D721Med (cell line): ENCODE measurements around the gene RAB40C.

ENCODE experiments used
- DNase-seq: peaks from one replicate; pipeline ENCODE4 v3.0.0; 2011; ENCODE audit warnings: low spot score; ENCODE audit not compliant: insufficient read length
- FAIRE-seq: peaks from 2 replicates; lab custom pipeline; 2011; peaks lifted over from hg19 to GRCh38; lab: Jason Lieb, UNC
- TF ChIP-seq, protein P1 (sequence below): IDR thresholded peaks from 2 replicates; pipeline ENCODE4 v1.5.1; 2012; ENCODE audit warnings: mild to moderate bottlenecking, control low read depth; ENCODE audit not compliant: insufficient read depth; ENCODE audit errors: missing control alignments

Gene RAB40C

DNA sequence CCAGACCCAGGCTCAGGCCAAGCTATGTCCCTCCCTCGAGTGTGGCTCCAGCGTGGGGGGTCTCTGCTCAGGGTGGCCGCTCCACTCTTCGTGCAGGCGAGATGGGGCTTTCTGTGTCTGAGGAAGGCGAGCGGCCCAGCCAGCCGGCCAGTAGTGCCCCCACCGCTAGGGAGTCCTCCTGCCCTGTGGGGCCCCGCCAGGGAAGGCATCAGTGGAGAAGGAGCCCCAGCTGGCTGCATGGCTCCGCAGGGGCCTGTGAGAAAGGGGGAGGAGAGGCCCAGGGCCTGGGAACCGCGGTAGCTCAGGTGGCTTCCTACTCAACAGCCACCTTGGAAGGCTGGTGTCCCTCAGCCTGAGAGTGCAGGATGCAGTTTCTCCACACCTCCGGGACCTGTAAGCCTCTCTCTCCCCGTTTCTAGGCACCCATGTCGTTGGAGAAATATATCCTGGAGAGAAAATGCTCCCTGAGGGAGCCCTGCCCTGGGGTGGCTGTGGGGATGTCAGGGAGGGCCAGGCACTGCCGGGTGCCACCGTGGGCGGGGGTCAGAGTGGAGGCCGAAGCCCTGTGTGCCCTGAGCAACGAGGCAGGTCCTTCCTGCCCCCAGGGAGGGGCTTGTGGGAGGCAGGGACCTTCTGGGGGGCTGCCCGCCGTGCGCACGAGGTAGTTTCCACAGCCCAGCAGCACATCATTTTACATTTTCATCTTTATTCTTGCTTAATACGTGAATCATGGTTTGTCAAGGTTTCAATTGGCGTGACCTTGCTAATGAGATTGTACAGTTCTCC is 16.8 kb upstream of the RAB40C start:
- TF ChIP-seq, protein P1, sequence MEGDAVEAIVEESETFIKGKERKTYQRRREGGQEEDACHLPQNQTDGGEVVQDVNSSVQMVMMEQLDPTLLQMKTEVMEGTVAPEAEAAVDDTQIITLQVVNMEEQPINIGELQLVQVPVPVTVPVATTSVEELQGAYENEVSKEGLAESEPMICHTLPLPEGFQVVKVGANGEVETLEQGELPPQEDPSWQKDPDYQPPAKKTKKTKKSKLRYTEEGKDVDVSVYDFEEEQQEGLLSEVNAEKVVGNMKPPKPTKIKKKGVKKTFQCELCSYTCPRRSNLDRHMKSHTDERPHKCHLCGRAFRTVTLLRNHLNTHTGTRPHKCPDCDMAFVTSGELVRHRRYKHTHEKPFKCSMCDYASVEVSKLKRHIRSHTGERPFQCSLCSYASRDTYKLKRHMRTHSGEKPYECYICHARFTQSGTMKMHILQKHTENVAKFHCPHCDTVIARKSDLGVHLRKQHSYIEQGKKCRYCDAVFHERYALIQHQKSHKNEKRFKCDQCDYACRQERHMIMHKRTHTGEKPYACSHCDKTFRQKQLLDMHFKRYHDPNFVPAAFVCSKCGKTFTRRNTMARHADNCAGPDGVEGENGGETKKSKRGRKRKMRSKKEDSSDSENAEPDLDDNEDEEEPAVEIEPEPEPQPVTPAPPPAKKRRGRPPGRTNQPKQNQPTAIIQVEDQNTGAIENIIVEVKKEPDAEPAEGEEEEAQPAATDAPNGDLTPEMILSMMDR, result no peak
- DNase-seq (no peak), FAIRE-seq (no peak)

GRCh38 chr16:574021-574760 is 15.7 kb upstream of the RAB40C start:
- DNase-seq (no peak), FAIRE-seq (no peak)
- TF ChIP-seq, protein P1, result no peak

GRCh38 chr16:575354-576196 is 14.3 kb upstream of the RAB40C start:
- TF ChIP-seq, protein P1, result no peak
- FAIRE-seq, result no peak
- no peak for DNase-seq

GRCh38 chr16:576197-576822 is 13.6 kb upstream of the RAB40C start:
- FAIRE-seq (no peak), DNase-seq (no peak)
- TF ChIP-seq, protein P1, result no peak

DNA sequence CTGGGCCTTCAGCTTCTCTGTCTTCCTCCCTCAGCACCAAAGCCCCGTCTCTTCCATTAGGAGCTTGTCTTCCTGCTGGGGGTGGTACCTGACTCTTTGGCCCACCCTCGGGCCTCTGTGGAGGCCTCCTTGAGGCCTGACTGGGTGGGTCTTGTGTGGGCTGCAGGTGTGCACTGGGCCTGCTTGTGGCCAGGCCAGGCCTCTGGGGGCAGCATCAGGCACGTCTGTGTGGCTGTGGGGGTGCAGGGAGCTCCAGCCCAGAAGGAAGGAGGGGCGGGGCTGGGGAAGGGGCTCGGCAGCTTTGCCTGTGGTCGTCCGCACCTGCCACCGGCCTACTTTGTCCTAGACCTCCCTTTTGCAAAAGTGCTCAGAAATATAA is 13.1 kb upstream of the RAB40C start:
- DNase-seq (no peak), FAIRE-seq (no peak)
- TF ChIP-seq, protein P1, result no peak

DNA sequence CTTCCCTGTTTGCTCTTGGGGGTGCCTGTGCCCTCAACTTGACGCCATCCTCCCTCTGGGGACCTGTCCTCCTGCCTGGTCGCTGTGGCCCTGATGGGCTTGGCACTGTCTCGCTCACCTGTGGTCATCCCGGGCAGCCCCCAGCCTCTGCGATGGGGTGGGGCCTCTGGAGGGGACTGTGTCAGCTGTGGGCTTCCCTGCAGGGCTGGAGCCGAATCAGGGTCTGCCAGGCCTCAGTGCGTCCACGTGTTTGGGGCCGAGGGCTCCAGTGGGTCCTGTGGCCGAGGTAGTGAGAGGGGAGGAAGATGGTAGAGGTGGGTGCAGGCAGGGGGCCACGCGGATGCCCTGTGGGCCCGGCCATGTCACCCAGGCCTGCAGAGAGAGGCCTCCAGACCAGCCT is 12.1 kb upstream of the RAB40C start:
- TF ChIP-seq, protein P1, result no peak
- FAIRE-seq (no peak), DNase-seq (no peak)
